SK-N-SH treated with all-trans-retinoic acid at 6 μM for 48 hours (cell line): ENCODE measurements around the gene SCG2.

ENCODE experiments used
- ARNTL ChIP-seq: fragments of 450-650 bp; formaldehyde crosslinking; IDR thresholded peaks from 2 replicates; pipeline ENCODE4 v1.5.0; 2020; ENCODE audit warnings: low read depth, mild to moderate bottlenecking, moderate library complexity, borderline replicate concordance
- GLIS3 ChIP-seq: fragments of 250-450 bp; sonication (Bioruptor Pico); IDR thresholded peaks from 2 replicates; pipeline ENCODE4 v1.5.0; 2020; ENCODE audit warnings: mild to moderate bottlenecking, moderate library complexity
- ZFP3 ChIP-seq: fragments of 250-450 bp; sonication (Bioruptor Pico); IDR thresholded peaks from 2 replicates; pipeline ENCODE4 v1.5.0; 2020; ENCODE audit warnings: mild to moderate bottlenecking, moderate library complexity

GRCh38 chr2:223613017-223613950, 11.1 kb upstream of the SCG2 start:
- TF ChIP-seq ZFP3, result no peak
- no peak for TF ChIP-seq ARNTL (CRISPR knock-in tag)
- no peak for TF ChIP-seq GLIS3 (CRISPR knock-in tag)
